Measurements from ENCODE around the gene RABGEF1.

DNA sequence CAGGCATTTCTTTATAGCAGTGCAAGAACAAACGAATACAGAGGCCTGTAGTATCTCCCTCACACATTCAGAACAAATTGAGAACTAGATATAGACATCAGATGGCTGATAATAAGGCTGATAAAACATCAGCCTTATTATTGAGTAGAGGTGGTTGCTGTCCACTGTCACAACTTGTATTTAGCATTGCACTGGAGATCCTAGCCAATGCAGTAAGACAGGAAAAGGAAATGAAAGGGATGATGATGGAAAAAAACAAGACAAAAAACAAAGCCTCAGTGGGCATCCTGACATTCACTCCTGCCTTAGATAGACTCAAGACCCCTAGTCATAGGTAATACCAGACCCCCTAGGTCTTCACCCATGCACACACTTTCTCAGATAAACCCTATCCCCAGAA is 4.7 kb upstream of the RABGEF1 start:
- TF ChIP-seq, protein P1, sequence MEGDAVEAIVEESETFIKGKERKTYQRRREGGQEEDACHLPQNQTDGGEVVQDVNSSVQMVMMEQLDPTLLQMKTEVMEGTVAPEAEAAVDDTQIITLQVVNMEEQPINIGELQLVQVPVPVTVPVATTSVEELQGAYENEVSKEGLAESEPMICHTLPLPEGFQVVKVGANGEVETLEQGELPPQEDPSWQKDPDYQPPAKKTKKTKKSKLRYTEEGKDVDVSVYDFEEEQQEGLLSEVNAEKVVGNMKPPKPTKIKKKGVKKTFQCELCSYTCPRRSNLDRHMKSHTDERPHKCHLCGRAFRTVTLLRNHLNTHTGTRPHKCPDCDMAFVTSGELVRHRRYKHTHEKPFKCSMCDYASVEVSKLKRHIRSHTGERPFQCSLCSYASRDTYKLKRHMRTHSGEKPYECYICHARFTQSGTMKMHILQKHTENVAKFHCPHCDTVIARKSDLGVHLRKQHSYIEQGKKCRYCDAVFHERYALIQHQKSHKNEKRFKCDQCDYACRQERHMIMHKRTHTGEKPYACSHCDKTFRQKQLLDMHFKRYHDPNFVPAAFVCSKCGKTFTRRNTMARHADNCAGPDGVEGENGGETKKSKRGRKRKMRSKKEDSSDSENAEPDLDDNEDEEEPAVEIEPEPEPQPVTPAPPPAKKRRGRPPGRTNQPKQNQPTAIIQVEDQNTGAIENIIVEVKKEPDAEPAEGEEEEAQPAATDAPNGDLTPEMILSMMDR (IDR thresholded peaks at IDR 0.05) = no peak
- TF ChIP-seq EZH2 (IDR thresholded peaks at IDR 0.05; ENCODE audit: borderline replicate concordance, insufficient read depth, low read depth, low read length, poor library complexity, severe bottlenecking) = no peak
